ENCODE results near the gene LIFR. TPM values are rescaled to one million over a fixed set of nuclear protein-coding genes. Genes with fewer than 3 reads are reported as not detected.

Gene LIFR
- total RNA-seq, 6 donors from 2014 or later = 69.1 to 103 (median 85.8) TPM

DNA sequence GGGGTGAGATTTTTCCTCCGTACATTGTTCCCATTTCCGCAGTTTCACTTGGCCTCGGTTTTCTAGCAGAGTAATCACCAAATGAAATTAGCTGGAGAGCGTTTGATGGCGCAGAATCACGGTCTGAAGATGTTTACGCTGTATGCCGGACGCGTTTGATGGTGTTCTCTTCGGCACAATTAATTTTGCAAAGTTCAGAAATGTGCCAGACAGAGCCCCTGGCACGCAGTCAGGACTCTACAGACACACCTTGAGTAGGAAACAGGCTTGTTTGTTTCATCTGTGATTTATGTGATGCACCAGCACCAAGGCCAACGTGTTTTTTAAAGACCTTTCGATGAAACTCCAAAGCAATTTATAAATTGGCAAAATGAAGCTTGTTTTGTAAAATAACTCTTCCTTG, 863 bp upstream of the LIFR start:
- TF ChIP-seq POLR2AphosphoS5 (IDR thresholded peaks at IDR 0.05) (peak in 1 of 2 donors; percentile 5), EP300 (IDR thresholded peaks at IDR 0.05) (no peak)
- DNase-seq (peak in 1 of 2 donors; percentile 27), ATAC-seq (ENCODE audit: low FRiP score in 2 of 2) (peak in 1 of 2 donors; percentile 1)
- Histone ChIP-seq H3K27me3 (peaks cover 0 to 5% (median 0%) of the 10 kb centered on the region in 4 donors), H3K36me3 (no peaks in the 10 kb centered on the region), H3K4me1 (peaks cover 5 to 62% (median 25%) of the 10 kb centered on the region in 4 donors), H3K27ac (peak overlapping the region; percentile 93 to 98 (median 94)), H3K9me3 (no peaks in the 10 kb centered on the region), H3K4me3 (peak overlapping the region; percentile 70 to 97 (median 86))
- 5 to 7% methylated on average over 14 of the region's 14 CpGs for WGBS, 2 donors

DNA sequence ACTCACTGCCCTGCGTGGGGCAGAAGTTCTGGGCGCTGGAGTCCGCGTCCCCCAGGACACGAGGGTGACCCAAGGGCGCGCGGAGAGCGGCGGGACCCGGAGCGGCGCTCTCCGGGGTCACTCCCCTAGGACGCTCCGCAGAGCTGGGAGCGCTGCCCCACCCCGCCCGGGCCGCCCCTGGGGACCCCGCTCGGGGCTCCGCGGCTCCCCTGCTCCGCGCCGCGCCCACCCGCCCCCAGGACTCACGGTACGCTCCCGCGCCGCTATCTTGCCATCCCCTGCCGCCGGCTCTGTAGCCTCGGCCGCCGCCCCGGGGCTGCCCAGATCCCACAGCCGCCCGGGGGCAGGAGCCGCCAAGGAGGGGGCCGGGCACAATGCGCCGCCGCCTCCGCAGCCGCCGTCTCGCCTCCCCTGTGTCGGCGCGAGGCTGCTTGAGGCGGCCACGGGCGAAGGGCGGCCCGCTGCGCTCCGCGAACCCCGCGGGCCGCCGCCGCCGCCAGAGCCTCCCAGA, 303 bp downstream of the LIFR start:
- no peaks in the 10 kb centered on the region for H3K36me3 ChIP-seq
- H3K27ac ChIP-seq = peak overlapping the region; percentile 92 to 98 (median 94)
- H3K27me3 ChIP-seq = peaks cover 0 to 5% (median 0%) of the 10 kb centered on the region in 4 donors
- ATAC-seq (ENCODE audit: low FRiP score in 2 of 2) (peak; percentile 39 to 74), DNase-seq (no peak)
- no peaks in the 10 kb centered on the region for H3K9me3 ChIP-seq
- TF ChIP-seq, protein P1, sequence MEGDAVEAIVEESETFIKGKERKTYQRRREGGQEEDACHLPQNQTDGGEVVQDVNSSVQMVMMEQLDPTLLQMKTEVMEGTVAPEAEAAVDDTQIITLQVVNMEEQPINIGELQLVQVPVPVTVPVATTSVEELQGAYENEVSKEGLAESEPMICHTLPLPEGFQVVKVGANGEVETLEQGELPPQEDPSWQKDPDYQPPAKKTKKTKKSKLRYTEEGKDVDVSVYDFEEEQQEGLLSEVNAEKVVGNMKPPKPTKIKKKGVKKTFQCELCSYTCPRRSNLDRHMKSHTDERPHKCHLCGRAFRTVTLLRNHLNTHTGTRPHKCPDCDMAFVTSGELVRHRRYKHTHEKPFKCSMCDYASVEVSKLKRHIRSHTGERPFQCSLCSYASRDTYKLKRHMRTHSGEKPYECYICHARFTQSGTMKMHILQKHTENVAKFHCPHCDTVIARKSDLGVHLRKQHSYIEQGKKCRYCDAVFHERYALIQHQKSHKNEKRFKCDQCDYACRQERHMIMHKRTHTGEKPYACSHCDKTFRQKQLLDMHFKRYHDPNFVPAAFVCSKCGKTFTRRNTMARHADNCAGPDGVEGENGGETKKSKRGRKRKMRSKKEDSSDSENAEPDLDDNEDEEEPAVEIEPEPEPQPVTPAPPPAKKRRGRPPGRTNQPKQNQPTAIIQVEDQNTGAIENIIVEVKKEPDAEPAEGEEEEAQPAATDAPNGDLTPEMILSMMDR (IDR thresholded peaks at IDR 0.05) = peak in 1 of 6 experiments; percentile 9
- TF ChIP-seq POLR2AphosphoS5 (IDR thresholded peaks at IDR 0.05) = no peak
- peak in 2 of 4 donors; percentile 16 to 77 for TF ChIP-seq POLR2A (IDR thresholded peaks at IDR 0.05)
- no peak for TF ChIP-seq EP300 (IDR thresholded peaks at IDR 0.05)
- peak overlapping the region; percentile 80 to 97 (median 92) for H3K4me3 ChIP-seq
- peaks cover 17 to 62% (median 34%) of the 10 kb centered on the region in 4 donors for H3K4me1 ChIP-seq
- 0 to 1% methylated on average over 3 to 13 of the region's 68 CpGs for WGBS, 2 donors

DNA sequence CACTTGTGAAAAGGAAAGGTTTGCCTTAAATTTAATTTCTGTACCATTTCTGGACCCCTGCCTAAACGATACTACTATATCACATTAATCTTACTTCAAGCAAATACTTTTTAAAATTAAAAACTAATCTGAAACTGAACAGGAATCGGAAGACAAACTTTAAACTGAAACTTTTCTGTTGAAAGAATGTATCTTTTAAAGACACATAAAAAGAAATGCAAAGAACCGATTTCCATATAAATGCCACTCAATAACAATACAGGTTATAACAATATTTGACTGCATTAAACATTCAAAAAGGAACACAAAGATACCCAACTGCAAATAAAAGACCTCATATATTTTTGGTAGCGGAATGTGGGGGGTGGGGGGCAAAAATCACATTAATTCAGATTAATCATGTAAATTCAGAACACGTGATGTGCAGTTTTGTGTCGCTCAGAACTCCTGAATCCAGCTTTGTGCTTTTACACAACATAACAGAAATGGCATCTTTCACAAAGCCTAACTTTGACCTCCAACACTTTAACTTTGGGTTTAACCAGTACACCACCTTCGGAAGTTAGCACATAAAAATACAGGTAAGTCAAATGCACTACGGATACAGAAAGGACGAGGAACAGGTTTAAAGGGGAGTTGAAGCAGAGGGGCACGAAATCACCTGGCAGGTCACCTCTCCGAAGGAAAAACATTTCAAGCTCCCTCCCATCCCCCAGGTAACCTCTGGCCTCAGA, 925 bp downstream of the LIFR start:
- Histone ChIP-seq H3K4me1 (peaks cover 23 to 56% (median 36%) of the 10 kb centered on the region in 4 donors), H3K4me3 (peak overlapping the region; percentile 80 to 97 (median 92)), H3K9me3 (no peaks in the 10 kb centered on the region), H3K27ac (peak overlapping the region; percentile 92 to 98 (median 94)), H3K27me3 (peaks cover 0 to 5% (median 0%) of the 10 kb centered on the region in 4 donors), H3K36me3 (no peaks in the 10 kb centered on the region)
- 11 to 15% methylated on average over 11 of the region's 11 CpGs for WGBS, 2 donors
- TF ChIP-seq, protein P1 (IDR thresholded peaks at IDR 0.05) = no peak
- TF ChIP-seq POLR2AphosphoS5 (IDR thresholded peaks at IDR 0.05) (no peak), POLR2A (IDR thresholded peaks at IDR 0.05) (no peak), EP300 (IDR thresholded peaks at IDR 0.05) (no peak)
- no peak for ATAC-seq (ENCODE audit: low FRiP score in 2 of 2)
- no peak for DNase-seq

DNA sequence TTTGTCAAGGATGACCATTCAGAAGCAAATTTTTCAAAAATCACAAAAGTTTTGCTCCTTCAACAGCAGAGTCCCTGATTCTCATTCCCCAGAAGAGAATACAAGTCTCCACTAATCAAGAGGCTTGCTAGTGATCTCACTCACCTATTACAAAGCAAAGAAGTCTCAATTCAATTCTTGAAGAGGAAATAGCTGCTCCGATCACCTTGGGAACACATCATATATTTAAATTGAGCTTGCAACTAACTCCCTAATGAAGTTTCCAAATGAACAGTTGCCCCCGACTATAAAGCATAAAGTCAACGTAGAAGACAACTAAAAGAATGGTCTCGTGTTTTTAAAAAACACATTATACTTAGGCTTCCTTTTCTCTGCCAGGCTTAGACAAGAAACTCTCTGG, 1.6 kb downstream of the LIFR start:
- peaks cover 29 to 53% (median 40%) of the 10 kb centered on the region in 4 donors for H3K4me1 ChIP-seq

DNA sequence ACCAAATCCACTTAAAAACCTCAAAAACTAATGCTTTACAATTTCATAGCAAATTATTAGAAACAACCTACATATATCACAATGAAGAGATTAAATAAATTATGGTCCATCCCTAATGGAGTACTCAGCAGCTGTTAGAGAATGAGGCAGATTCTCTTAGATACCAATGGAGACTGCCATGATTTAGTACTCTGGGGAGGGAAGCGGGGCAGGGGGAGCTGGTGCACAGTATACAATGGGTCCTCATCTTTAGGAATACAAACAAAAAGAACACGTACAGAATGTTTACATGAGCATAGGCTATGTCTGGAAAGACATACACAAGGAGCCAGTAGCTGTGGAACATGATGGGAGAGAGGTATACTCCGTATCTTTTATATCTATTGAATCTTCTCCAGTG, 2.0 kb downstream of the LIFR start:
- Histone ChIP-seq H3K27me3 (peaks cover 0 to 5% (median 0%) of the 10 kb centered on the region in 4 donors), H3K36me3 (no peaks in the 10 kb centered on the region), H3K9me3 (no peaks in the 10 kb centered on the region), H3K27ac (peak overlapping the region in 3 of 4 donors; percentile 92 to 98 (median 94)), H3K4me1 (peaks cover 29 to 54% (median 42%) of the 10 kb centered on the region in 4 donors), H3K4me3 (peak overlapping the region; percentile 15 to 97 (median 86))
- no peak for ATAC-seq (ENCODE audit: low FRiP score in 2 of 2)
- TF ChIP-seq, protein P1 (IDR thresholded peaks at IDR 0.05) = no peak
- no peak for TF ChIP-seq POLR2AphosphoS5 (IDR thresholded peaks at IDR 0.05)
- no peak for TF ChIP-seq EP300 (IDR thresholded peaks at IDR 0.05)
- TF ChIP-seq POLR2A (IDR thresholded peaks at IDR 0.05) = no peak
- WGBS, 2 donors = 32 to 44% methylated on average over 3 of the region's 3 CpGs
- no peak for DNase-seq

More for the DNA sequence above, 1.6 kb downstream of the LIFR start:
- H3K4me3 ChIP-seq = peak overlapping the region; percentile 15 to 97 (median 86)
- TF ChIP-seq POLR2A (IDR thresholded peaks at IDR 0.05) (no peak), EP300 (IDR thresholded peaks at IDR 0.05) (no peak), POLR2AphosphoS5 (IDR thresholded peaks at IDR 0.05) (no peak)
- TF ChIP-seq, protein P1 (IDR thresholded peaks at IDR 0.05) = no peak
- DNase-seq = no peak
- 15 to 25% methylated on average over 4 of the region's 4 CpGs for WGBS, 2 donors
- no peaks in the 10 kb centered on the region for H3K36me3 ChIP-seq
- H3K27me3 ChIP-seq = peaks cover 0 to 5% (median 0%) of the 10 kb centered on the region in 4 donors
- no peak for ATAC-seq (ENCODE audit: low FRiP score in 2 of 2)
- peak overlapping the region; percentile 92 to 98 (median 94) for H3K27ac ChIP-seq
- no peaks in the 10 kb centered on the region for H3K9me3 ChIP-seq
